Measurements from ENCODE around the gene SLC12A7. TPM values are rescaled to one million over a fixed set of nuclear protein-coding genes. Genes with fewer than 3 reads are reported as not detected.

SLC12A7 gene
- total RNA-seq, 4 donors from 2014 or later: 10.6 to 32.2 (median 18.1) TPM

- intact Hi-C loops (cut with DNase I; ENCODE audit: low total_unique reads): no loop called here
- peak in 1 of 2 donors; percentile 8 for DNase-seq (ENCODE audit: low spot score in 2 of 2)
- no peak for TF ChIP-seq POLR2A (IDR thresholded peaks at IDR 0.05)
- no peak for TF ChIP-seq CTCF (IDR thresholded peaks at IDR 0.05)
- no peak overlapping the region for H3K4me3 ChIP-seq (ENCODE audit: low read depth, poor library complexity, severe bottlenecking)
- WGBS, 2 donors: 82 to 83% methylated on average over 7 of the region's 7 CpGs
Observed at GRCh38 chr5:1043327-1043726, 68.5 kb downstream of the SLC12A7 start.

- peak in 1 of 2 donors; percentile 8 for DNase-seq (ENCODE audit: low spot score in 2 of 2)
- no peak overlapping the region for H3K4me3 ChIP-seq (ENCODE audit: low read depth, poor library complexity, severe bottlenecking)
- TF ChIP-seq POLR2A (IDR thresholded peaks at IDR 0.05) (no peak), CTCF (IDR thresholded peaks at IDR 0.05) (no peak)
- 85 to 90% methylated on average over 7 of the region's 7 CpGs for WGBS, 2 donors
- intact Hi-C loops (cut with DNase I; ENCODE audit: low total_unique reads): no loop called here
Observed at GRCh38 chr5:1042626-1043025, 69.2 kb downstream of the SLC12A7 start.

- TF ChIP-seq CTCF (IDR thresholded peaks at IDR 0.05): no peak
- no peak for TF ChIP-seq POLR2A (IDR thresholded peaks at IDR 0.05)
- peak in 1 of 2 donors; percentile 36 for DNase-seq (ENCODE audit: low spot score in 2 of 2)
- 78 to 84% methylated on average over 15 of the region's 15 CpGs for WGBS, 2 donors
- intact Hi-C loops (cut with DNase I; ENCODE audit: low total_unique reads): no loop called here
- no peak overlapping the region for H3K4me3 ChIP-seq (ENCODE audit: low read depth, poor library complexity, severe bottlenecking)
Observed at GRCh38 chr5:1041225-1042143, 70.4 kb downstream of the SLC12A7 start.

GRCh38 chr5:1040571-1040970 is 71.3 kb downstream of the SLC12A7 start:
- DNase-seq (ENCODE audit: low spot score in 2 of 2): peak in 1 of 2 donors; percentile 70
- intact Hi-C loops (cut with DNase I; ENCODE audit: low total_unique reads): no loop called here
- TF ChIP-seq CTCF (IDR thresholded peaks at IDR 0.05): no peak
- TF ChIP-seq POLR2A (IDR thresholded peaks at IDR 0.05): no peak
- whole genome bisulfite sequencing, 2 donors: 85 to 93% methylated on average over 10 of the region's 10 CpGs
- no peak overlapping the region for H3K4me3 ChIP-seq (ENCODE audit: low read depth, poor library complexity, severe bottlenecking)

GRCh38 chr5:1039706-1040260 is 72.1 kb downstream of the SLC12A7 start:
- peak in 1 of 2 donors; percentile 60 for DNase-seq (ENCODE audit: low spot score in 2 of 2)
- WGBS, 2 donors: 86 to 88% methylated on average over 15 to 18 of the region's 18 CpGs
- intact Hi-C loops (cut with DNase I; ENCODE audit: low total_unique reads): no loop called here
- TF ChIP-seq CTCF (IDR thresholded peaks at IDR 0.05) (no peak), POLR2A (IDR thresholded peaks at IDR 0.05) (no peak)
- H3K4me3 ChIP-seq (ENCODE audit: low read depth, poor library complexity, severe bottlenecking): no peak overlapping the region
